ENCODE data around the gene VIPR2. TPM values are rescaled to one million over a fixed set of nuclear protein-coding genes. Genes with fewer than 3 reads are reported as not detected.

VIPR2 gene
- total RNA-seq, 1 donor from 2014 or later, result not detected

DNA sequence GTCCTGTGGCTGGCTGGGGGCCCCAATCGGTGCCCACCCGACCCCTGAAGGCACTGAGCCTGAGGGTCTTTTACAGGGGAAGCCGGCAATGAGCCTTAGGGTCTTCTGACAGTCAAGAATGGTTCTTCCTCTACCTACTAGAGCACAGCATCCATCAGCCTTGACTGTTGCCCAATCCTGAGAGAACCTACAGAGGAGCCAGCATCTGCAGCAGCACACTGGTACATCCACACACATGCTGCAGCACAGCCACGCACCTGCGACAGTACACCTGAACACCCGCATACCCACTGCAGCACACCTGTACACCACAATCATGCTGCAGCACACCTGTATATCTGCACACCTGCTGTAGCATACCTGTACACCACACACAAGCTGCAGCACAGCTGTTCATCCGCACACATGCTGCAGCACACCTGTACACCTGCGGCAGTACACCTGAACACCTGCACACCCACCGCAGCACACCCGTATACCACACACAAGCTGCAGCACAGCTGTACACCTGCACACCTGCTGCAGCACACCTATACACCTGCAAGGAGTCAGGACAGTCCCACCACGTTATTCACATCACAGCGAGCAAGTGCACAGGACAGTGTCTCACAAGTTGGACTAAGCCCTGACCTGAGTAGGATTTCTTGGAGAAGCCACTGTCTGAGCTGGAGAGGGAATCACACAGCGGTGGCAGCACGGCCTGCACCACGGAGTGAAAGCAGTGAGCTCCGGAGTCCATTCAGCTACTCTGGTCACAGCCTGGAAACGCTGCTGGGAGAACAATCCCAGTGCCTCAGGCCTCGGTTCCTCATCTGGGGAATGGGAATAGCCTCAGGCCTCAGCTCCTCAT is 56.4 kb downstream of the VIPR2 start:
- TF ChIP-seq, protein P1, sequence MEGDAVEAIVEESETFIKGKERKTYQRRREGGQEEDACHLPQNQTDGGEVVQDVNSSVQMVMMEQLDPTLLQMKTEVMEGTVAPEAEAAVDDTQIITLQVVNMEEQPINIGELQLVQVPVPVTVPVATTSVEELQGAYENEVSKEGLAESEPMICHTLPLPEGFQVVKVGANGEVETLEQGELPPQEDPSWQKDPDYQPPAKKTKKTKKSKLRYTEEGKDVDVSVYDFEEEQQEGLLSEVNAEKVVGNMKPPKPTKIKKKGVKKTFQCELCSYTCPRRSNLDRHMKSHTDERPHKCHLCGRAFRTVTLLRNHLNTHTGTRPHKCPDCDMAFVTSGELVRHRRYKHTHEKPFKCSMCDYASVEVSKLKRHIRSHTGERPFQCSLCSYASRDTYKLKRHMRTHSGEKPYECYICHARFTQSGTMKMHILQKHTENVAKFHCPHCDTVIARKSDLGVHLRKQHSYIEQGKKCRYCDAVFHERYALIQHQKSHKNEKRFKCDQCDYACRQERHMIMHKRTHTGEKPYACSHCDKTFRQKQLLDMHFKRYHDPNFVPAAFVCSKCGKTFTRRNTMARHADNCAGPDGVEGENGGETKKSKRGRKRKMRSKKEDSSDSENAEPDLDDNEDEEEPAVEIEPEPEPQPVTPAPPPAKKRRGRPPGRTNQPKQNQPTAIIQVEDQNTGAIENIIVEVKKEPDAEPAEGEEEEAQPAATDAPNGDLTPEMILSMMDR (IDR thresholded peaks at IDR 0.05), result no peak
- Mint-ChIP-seq H3K9me3 (no peaks in the 10 kb centered on the region), H3K4me3 (no peak overlapping the region), H3K4me1 (no peaks in the 10 kb centered on the region), H3K27ac (no peak overlapping the region), H3K27me3 (no peaks in the 10 kb centered on the region), H3K36me3 (ENCODE audit: low read depth) (no peaks in the 10 kb centered on the region)
- CTCF ChIA-PET, result no interaction called here
- no peak for ATAC-seq (ENCODE audit: low read depth)
- DNase-seq, result no peak
- POLR2A ChIA-PET, result no interaction called here
- intact Hi-C loops (cut with micrococcal nuclease), result no loop called here

DNA sequence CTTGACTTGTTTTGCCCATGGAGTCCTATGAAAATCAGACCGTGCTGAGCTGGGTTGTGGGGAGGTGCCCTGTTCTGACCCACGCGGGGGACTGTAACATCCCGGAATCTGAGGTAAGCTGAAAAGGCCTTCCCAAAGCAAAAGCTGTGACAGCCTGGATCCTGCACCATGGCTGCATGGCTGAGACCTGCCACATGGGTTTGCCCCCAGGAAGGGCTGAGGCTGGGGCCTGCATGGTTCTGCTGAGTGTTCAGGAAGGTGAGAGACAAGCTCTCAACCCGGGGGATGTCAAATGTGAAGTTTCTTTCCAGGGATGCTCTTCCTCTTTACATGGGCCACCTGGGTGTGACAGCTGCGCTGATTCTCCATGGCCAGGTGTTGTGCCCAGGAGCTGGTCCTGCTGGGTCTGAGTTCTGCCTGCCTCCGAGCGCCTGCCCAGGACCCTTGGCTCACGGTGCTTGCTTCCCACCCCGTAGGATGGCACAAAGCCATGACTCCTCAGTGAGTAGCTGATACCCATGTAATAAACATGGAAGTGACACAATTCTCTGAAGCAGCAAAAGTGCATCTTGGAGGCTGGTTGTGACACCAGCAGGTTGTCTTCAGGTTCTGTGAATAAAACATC is 58.3 kb downstream of the VIPR2 start:
- POLR2A ChIA-PET, result no interaction called here
- CTCF ChIA-PET, result no interaction called here
- Mint-ChIP-seq H3K27ac (no peak overlapping the region), H3K9me3 (no peaks in the 10 kb centered on the region), H3K27me3 (no peaks in the 10 kb centered on the region), H3K36me3 (ENCODE audit: low read depth) (no peaks in the 10 kb centered on the region), H3K4me1 (no peaks in the 10 kb centered on the region), H3K4me3 (no peak overlapping the region)
- DNase-seq (no peak), ATAC-seq (ENCODE audit: low read depth) (no peak)
- intact Hi-C loops (cut with micrococcal nuclease), result no loop called here
- TF ChIP-seq, protein P1 (IDR thresholded peaks at IDR 0.05), result no peak

DNA sequence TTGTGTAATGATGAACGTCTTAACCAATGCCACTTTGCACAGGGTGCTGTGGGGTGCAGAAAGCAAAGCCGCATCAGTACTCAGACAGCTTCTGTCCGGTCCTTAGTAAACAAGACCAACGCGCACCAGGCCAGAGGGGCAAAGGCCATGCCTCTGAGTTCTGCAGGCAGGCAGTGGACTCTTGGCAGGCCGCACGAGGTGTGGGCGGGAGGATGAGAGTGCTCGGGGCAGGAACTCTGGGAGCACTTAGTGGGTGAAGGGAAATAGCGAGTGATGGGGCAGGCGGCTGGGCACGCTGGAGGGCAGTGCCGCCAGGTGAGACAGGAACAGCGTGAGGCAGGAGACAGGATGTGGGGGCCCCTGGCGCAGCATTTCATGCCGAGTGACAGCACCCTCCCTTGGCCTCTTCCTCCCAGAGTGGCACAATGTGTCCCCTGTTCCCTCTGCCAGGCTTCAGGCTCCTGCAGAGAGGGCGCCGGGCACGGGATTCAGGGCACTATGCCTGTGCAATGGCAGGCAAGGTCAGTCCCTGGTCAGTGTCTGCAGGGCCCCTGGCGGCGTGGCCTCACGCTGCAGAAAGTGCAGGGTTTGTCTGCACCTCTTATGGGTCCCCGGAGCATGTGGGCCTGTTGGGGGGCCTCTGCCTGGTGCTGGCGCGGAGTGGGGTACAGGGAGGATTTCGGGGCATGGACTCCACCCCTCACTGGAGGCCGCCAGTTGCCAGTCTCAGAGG is 60.4 kb downstream of the VIPR2 start:
- no peak overlapping the region for H3K27ac Mint-ChIP-seq
- H3K4me1 Mint-ChIP-seq, result no peaks in the 10 kb centered on the region
- POLR2A ChIA-PET, result no interaction called here
- H3K4me3 Mint-ChIP-seq, result no peak overlapping the region
- H3K36me3 Mint-ChIP-seq (ENCODE audit: low read depth), result no peaks in the 10 kb centered on the region
- ATAC-seq (ENCODE audit: low read depth), result no peak
- intact Hi-C loops (cut with micrococcal nuclease), result no loop called here
- CTCF ChIA-PET, result no interaction called here
- DNase-seq, result no peak
- no peaks in the 10 kb centered on the region for H3K9me3 Mint-ChIP-seq
- TF ChIP-seq, protein P1 (IDR thresholded peaks at IDR 0.05), result no peak
- H3K27me3 Mint-ChIP-seq, result no peaks in the 10 kb centered on the region

GRCh38 chr7:159083698-159084068 is 61.0 kb downstream of the VIPR2 start:
- no peaks in the 10 kb centered on the region for H3K9me3 Mint-ChIP-seq
- POLR2A ChIA-PET, result no interaction called here
- H3K36me3 Mint-ChIP-seq (ENCODE audit: low read depth), result no peaks in the 10 kb centered on the region
- H3K27ac Mint-ChIP-seq, result no peak overlapping the region
- no peak for DNase-seq
- no peaks in the 10 kb centered on the region for H3K4me1 Mint-ChIP-seq
- ATAC-seq (ENCODE audit: low read depth), result no peak
- TF ChIP-seq, protein P1 (IDR thresholded peaks at IDR 0.05), result no peak
- no peak overlapping the region for H3K4me3 Mint-ChIP-seq
- H3K27me3 Mint-ChIP-seq, result no peaks in the 10 kb centered on the region
- CTCF ChIA-PET, result no interaction called here
- intact Hi-C loops (cut with micrococcal nuclease), result no loop called here
